H1 (cell line): ENCODE data around the gene DIP2C. TPM values are rescaled to one million over a fixed set of nuclear protein-coding genes. Genes with fewer than 3 reads are reported as not detected.

Source experiments
- CTCF ChIA-PET: fragments of 300-600 bp; sonication (Branson Sonifier 250); formaldehyde crosslinking; loops from one replicate; lab custom pipeline; 2021; ENCODE audit not compliant: partially characterized antibody; lab: Charles Lee
- POLR2A ChIA-PET: fragments of 300-600 bp; sonication (Branson Sonifier 250); formaldehyde crosslinking; loops from one replicate; lab custom pipeline; 2021; ENCODE audit warnings: inconsistent platforms; ENCODE audit not compliant: partially characterized antibody; lab: Charles Lee
- DNase-seq, 2 experiments: peaks; one replicate each; pipeline versions ENCODE4 v3.0.0 to v3.0.0-alpha.2; 2010 to 2022; ENCODE audit warnings: low spot score in 2 of 2, low read depth in 1 of 2, mixed read lengths in 1 of 2
- FAIRE-seq: peaks from 2 replicates; lab custom pipeline; 2011; peaks lifted over from hg19 to GRCh38; lab: Jason Lieb, UNC
- H2AFZ ChIP-seq: 2 replicates; pipeline ENCODE4 v1.8.1; 2012; ENCODE audit warnings: low read length, inconsistent platforms
- H2AK5ac ChIP-seq: 2 replicates; pipeline ENCODE4 v1.6.1; 2013; ENCODE audit warnings: low read depth, low read length
- H2BK120ac ChIP-seq: replicated peaks from 2 replicates; pipeline ENCODE3; 2013; ENCODE audit warnings: low read depth, low read length, inconsistent platforms
- H2BK12ac ChIP-seq: 2 replicates; pipeline ENCODE4 v1.6.1; 2013; ENCODE audit warnings: low read depth, low read length
- H2BK15ac ChIP-seq: 2 replicates; pipeline ENCODE4 v1.6.1; 2013; ENCODE audit warnings: low read length
- H2BK20ac ChIP-seq: 2 replicates; pipeline ENCODE4 v1.6.1; 2013; ENCODE audit warnings: low read length
- H2BK5ac ChIP-seq: 2 replicates; pipeline ENCODE4 v1.6.1; 2013; ENCODE audit warnings: low read depth, low read length
- H3K14ac ChIP-seq: 2 replicates; pipeline ENCODE4 v1.6.1; 2013; ENCODE audit warnings: inconsistent platforms; ENCODE audit not compliant: insufficient read length
- H3K18ac ChIP-seq: 2 replicates; pipeline ENCODE4 v1.6.1; 2013; ENCODE audit warnings: low read length; ENCODE audit errors: extremely low read depth
- H3K23ac ChIP-seq: 2 replicates; pipeline ENCODE4 v1.6.1; 2013; ENCODE audit warnings: inconsistent platforms; ENCODE audit not compliant: insufficient read length
- H3K23me2 ChIP-seq: 2 replicates; pipeline ENCODE4 v1.6.1; 2013; ENCODE audit warnings: low read depth, low read length
- H3K27ac ChIP-seq: 2 replicates; pipeline ENCODE4 v1.6.1; 2011; ENCODE audit warnings: low read depth, low read length, inconsistent platforms
- H3K27me3 ChIP-seq, 4 experiments: replicated peaks in 1 of 4; 1 replicate in 1 of 4; 2 replicates in 3 of 4; pipeline versions ENCODE4 v1.6.1 to v1.8.1; 2011 to 2013; ENCODE audit warnings: low read length in 3 of 4, mild to moderate bottlenecking in 3 of 4, inconsistent platforms in 2 of 4, mixed read lengths in 2 of 4, moderate library complexity in 1 of 4; ENCODE audit not compliant: control insufficient read depth in 3 of 4, insufficient read depth in 3 of 4; ENCODE audit errors: extremely low read depth in 1 of 4
- H3K36me3 ChIP-seq, 4 experiments: 2 replicates each; pipeline versions ENCODE4 v1.6.1 to v1.8.1; 2011 to 2013; ENCODE audit warnings: mild to moderate bottlenecking in 4 of 4, low read length in 3 of 4, moderate library complexity in 2 of 4, control low read depth in 1 of 4, inconsistent platforms in 1 of 4; ENCODE audit not compliant: insufficient read depth in 4 of 4, control insufficient read depth in 2 of 4
- H3K4ac ChIP-seq: replicated peaks from 2 replicates; pipeline ENCODE3; 2013; ENCODE audit warnings: low read length, low read depth, mixed read lengths, inconsistent platforms; ENCODE audit not compliant: insufficient read length
- H3K4me1 ChIP-seq, 4 experiments: replicated peaks in 1 of 4; 1 replicate in 1 of 4; 2 replicates in 3 of 4; pipeline versions ENCODE4 v1.6.1 to v1.8.1; 2011 to 2013; ENCODE audit warnings: low read length in 3 of 4, inconsistent platforms in 2 of 4, mixed read lengths in 1 of 4; ENCODE audit not compliant: insufficient read depth in 4 of 4, control insufficient read depth in 3 of 4
- H3K4me2 ChIP-seq, 2 experiments: 2 replicates each; pipeline versions ENCODE4 v1.6.1 to v1.8.1; 2011 to 2013; ENCODE audit warnings: low read depth in 2 of 2, low read length in 2 of 2, control low read depth in 1 of 2, inconsistent platforms in 1 of 2, mild to moderate bottlenecking in 1 of 2; ENCODE audit not compliant: insufficient read depth in 1 of 2
- H3K4me3 ChIP-seq, 4 experiments: fragments of 200-600, 300-600 bp in 1 of 4; sonication (generic), shearing (Covaris generic), sonication (Bioruptor Twin) in 1 of 4; 2 replicates each; pipeline versions ENCODE4 v1.5.1 to v1.8.1; 2011 to 2016; ENCODE audit warnings: low read length in 4 of 4, low read depth in 3 of 4, control low read depth in 2 of 4, inconsistent platforms in 2 of 4, mild to moderate bottlenecking in 2 of 4, mixed read lengths in 1 of 4, moderate library complexity in 1 of 4; ENCODE audit not compliant: insufficient read depth in 2 of 4; ENCODE audit errors: extremely low read depth in 1 of 4
- H3K56ac ChIP-seq: replicated peaks from 2 replicates; pipeline ENCODE3; 2013; ENCODE audit warnings: low read depth, mild to moderate bottlenecking, mixed read lengths, low read length, inconsistent platforms; ENCODE audit not compliant: insufficient read length
- H3K79me1 ChIP-seq: 2 replicates; pipeline ENCODE4 v1.6.1; 2013; ENCODE audit warnings: low read depth, low read length, control low read depth
- H3K79me2 ChIP-seq, 2 experiments: 2 replicates each; pipeline versions ENCODE4 v1.6.1 to v1.8.1; 2012 to 2013; ENCODE audit warnings: low read length in 2 of 2, mild to moderate bottlenecking in 2 of 2, inconsistent platforms in 1 of 2; ENCODE audit not compliant: insufficient read depth in 2 of 2, control insufficient read depth in 1 of 2
- H3K9ac ChIP-seq, 4 experiments: replicated peaks in 1 of 4; 1 replicate in 1 of 4; 2 replicates in 3 of 4; pipeline versions ENCODE4 v1.6.1 to v1.8.1; 2011 to 2013; ENCODE audit warnings: low read depth in 3 of 4, low read length in 3 of 4, control low read depth in 2 of 4, mild to moderate bottlenecking in 2 of 4, moderate library complexity in 2 of 4, inconsistent platforms in 1 of 4; ENCODE audit errors: extremely low read depth in 1 of 4
- H3K9me3 ChIP-seq, 2 experiments: 2 replicates each; pipeline versions ENCODE4 v1.6.1 to v1.8.1; 2012 to 2013; ENCODE audit warnings: mild to moderate bottlenecking in 2 of 2, moderate library complexity in 2 of 2, control low read depth in 1 of 2, inconsistent platforms in 1 of 2, low read depth in 1 of 2, low read length in 1 of 2, mixed read lengths in 1 of 2; ENCODE audit not compliant: insufficient read depth in 2 of 2
- H4K20me1 ChIP-seq, 2 experiments: replicated peaks in 1 of 2; 2 replicates each; pipeline versions ENCODE3 to v1.8.1; 2011 to 2013; ENCODE audit warnings: inconsistent platforms in 2 of 2, low read length in 2 of 2, mild to moderate bottlenecking in 1 of 2; ENCODE audit not compliant: insufficient read depth in 2 of 2, control insufficient read depth in 1 of 2
- H4K5ac ChIP-seq: 2 replicates; pipeline ENCODE4 v1.6.1; 2013; ENCODE audit warnings: low read length, low read depth, mixed read lengths, inconsistent platforms; ENCODE audit not compliant: insufficient read length
- H4K8ac ChIP-seq: 2 replicates; pipeline ENCODE4 v1.8.0; 2013; ENCODE audit warnings: mild to moderate bottlenecking, moderate library complexity, low read length, inconsistent platforms; ENCODE audit not compliant: insufficient read depth; ENCODE audit errors: extremely low read depth
- H4K91ac ChIP-seq: replicated peaks from 2 replicates; pipeline ENCODE3; 2013; ENCODE audit warnings: low read length, mixed read lengths, inconsistent platforms; ENCODE audit not compliant: insufficient read length
- ATF3 ChIP-seq: IDR thresholded peaks from 2 replicates; pipeline ENCODE4 v1.6.1; 2011; ENCODE audit warnings: low read depth, mild to moderate bottlenecking, low read length; ENCODE audit not compliant: insufficient read depth
- BCL11A ChIP-seq, 2 experiments: IDR thresholded peaks; one replicate each; pipeline ENCODE4 v1.6.1; 2011; ENCODE audit warnings: low read depth in 2 of 2, low read length in 2 of 2, mild to moderate bottlenecking in 2 of 2
- CBX8 ChIP-seq: fragments of 300-800, 300-1000 bp; sonication (generic); IDR thresholded peaks from 2 replicates; pipeline ENCODE4 v1.7.1; 2016; ENCODE audit warnings: low read depth, low read length, borderline replicate concordance
- CHD1 ChIP-seq: IDR thresholded peaks from 2 replicates; pipeline ENCODE4 v1.6.1; 2012; ENCODE audit warnings: low read depth, low read length, improper control_type of control experiment
- CREB1 ChIP-seq: IDR thresholded peaks from 2 replicates; pipeline ENCODE4 v1.6.1; 2012; ENCODE audit warnings: inconsistent platforms
- MAX ChIP-seq: IDR thresholded peaks from 2 replicates; pipeline ENCODE4 v1.6.1; 2012; ENCODE audit warnings: inconsistent platforms
- NRF1 ChIP-seq: IDR thresholded peaks from 2 replicates; pipeline ENCODE4 v1.6.1; 2011; ENCODE audit warnings: mild to moderate bottlenecking, low read depth, low read length, improper control_type of control experiment
- POLR2A ChIP-seq, 2 experiments: IDR thresholded peaks; 1 replicate in 1 of 2; 2 replicates in 1 of 2; pipeline ENCODE4 v1.6.1; 2011; ENCODE audit warnings: low read depth in 2 of 2, low read length in 2 of 2, mild to moderate bottlenecking in 2 of 2; ENCODE audit errors: control extremely low read depth in 1 of 2
- RAD21 ChIP-seq, 2 experiments: IDR thresholded peaks in 1 of 2; conservative IDR thresholded peaks in 1 of 2; 2 replicates each; pipeline ENCODE4 v1.6.1; 2011; ENCODE audit warnings: low read depth in 2 of 2, low read length in 2 of 2, improper control_type of control experiment in 1 of 2, inconsistent platforms in 1 of 2, mild to moderate bottlenecking in 1 of 2, moderate library complexity in 1 of 2
- RXRA ChIP-seq: IDR thresholded peaks from 2 replicates; pipeline ENCODE4 v1.6.1; 2011; ENCODE audit warnings: low read depth, mild to moderate bottlenecking, low read length, moderate library complexity; ENCODE audit not compliant: insufficient read depth
- SAP30 ChIP-seq: fragments of 300-600 bp; sonication (generic); IDR thresholded peaks from 2 replicates; pipeline ENCODE4 v1.7.1; 2012; ENCODE audit warnings: low read length, moderate library complexity, mild to moderate bottlenecking, inconsistent platforms; ENCODE audit not compliant: insufficient read depth, insufficient replicate concordance
- ZNF274 ChIP-seq: IDR thresholded peaks from 2 replicates; pipeline ENCODE4 v1.7.0; 2012; ENCODE audit warnings: low read length, borderline replicate concordance; ENCODE audit errors: extremely low read depth
- WGBS, 2 experiments: shearing (Covaris generic) in 1 of 2; methylation state at CpG; one replicate each; pipeline versions ENCODE4 v1.1.6 to v1.1.7; 2013 to 2015; ENCODE audit warnings: low lambda C conversion rate in 2 of 2, mixed read lengths in 2 of 2, inconsistent platforms in 1 of 2, low coverage in 1 of 2, missing lambda C conversion rate in 1 of 2; ENCODE audit not compliant: insufficient replicate concordance in 2 of 2, insufficient coverage in 1 of 2, insufficient read length in 1 of 2; ENCODE audit errors: extremely low coverage in 1 of 2, missing lambda C conversion rate in 1 of 2; 5-methylcytosine and 5-hydroxymethylcytosine counted together
- polyA plus RNA-seq, 7 experiments: library from polyadenylated mRNA; depleted of rRNA in 3 of 7; stranded (reverse) in 5 of 7; unstranded in 2 of 7; fragments of >200 nt in 5 of 7; fragments of 200-250 nt in 2 of 7; gene quantifications; 1 replicate in 5 of 7; 2 replicates in 1 of 7; 4 replicates in 1 of 7; pipeline versions ENCODE4 v1.2.1 to v1.2.3, GENCODE V29; 2011 to 2013; ENCODE audit warnings: missing spikeins in 2 of 7, mixed read lengths in 2 of 7
- total RNA-seq: library from RNA; stranded (reverse); fragmentation: NEBNext Ultra II Directional; extraction: Animal tissue kit (Norgen Biotek cat#: 25700); gene quantifications from 2 replicates; pipeline ENCODE4 v1.2.1, GENCODE V29; 2021

DIP2C gene
- total and polyA plus RNA-seq, 2 of the 8 experiments (the other 6 are each of a cell fraction or from before 2014, with no cell fraction given): 3.8 to 9.3 TPM

DNA sequence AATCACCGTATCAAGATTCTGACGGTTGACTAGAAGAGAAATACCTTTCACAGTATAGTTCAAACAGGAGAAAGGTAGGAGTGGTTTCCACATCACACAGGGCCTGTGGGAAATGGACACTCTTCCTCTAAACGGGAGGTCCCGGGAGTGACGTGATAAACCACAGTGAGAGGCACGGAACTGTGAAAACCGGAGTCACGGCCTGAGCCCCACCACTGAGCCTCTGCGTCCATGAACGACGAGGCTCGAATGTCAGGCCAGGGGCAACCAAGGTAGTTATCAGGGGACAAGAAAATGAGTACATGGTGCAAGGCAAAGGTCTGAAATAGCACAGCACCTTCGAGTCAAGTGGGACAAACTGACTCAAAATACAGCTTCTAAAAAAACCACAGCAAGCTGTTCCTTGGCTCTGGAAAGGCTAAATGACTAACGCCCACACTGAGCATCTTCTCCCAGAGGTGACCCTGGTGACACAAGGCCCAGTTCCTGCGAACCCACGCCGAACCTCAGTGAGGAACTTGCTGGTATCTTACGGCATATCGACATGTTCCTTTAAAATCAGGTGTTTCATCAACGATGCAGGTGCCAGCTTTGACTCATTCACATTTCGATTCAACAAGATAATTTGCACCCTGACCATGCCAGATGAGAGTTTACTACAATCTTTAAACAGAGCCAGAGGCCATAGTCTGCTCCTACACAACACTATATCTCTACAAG lies 99.3 kb downstream of the DIP2C start:
- H3K27me3 ChIP-seq: no peaks in the 10 kb centered on the region; a peak in 1 of 7 replicates
- no peak overlapping the region for H4K5ac ChIP-seq
- no peak overlapping the region for H3K27ac ChIP-seq
- peaks cover 0 to 5% of the 10 kb centered on the region in 2 experiments; a peak in 1 of 4 replicates for H3K79me2 ChIP-seq
- peaks cover 1 to 7% of the 10 kb centered on the region in 2 experiments for H4K20me1 ChIP-seq
- H3K9ac ChIP-seq: no peak overlapping the region
- no peak overlapping the region for H3K4me3 ChIP-seq
- POLR2A ChIA-PET: no interaction called here
- no peak overlapping the region for H2BK120ac ChIP-seq
- H2BK20ac ChIP-seq: no peak overlapping the region
- H3K36me3 ChIP-seq: no peaks in the 10 kb centered on the region
- no peak overlapping the region for H3K4me2 ChIP-seq
- H2BK12ac ChIP-seq: no peak overlapping the region
- no peak overlapping the region for H3K23ac ChIP-seq
- no peak overlapping the region for H3K18ac ChIP-seq
- no peak overlapping the region for H4K8ac ChIP-seq
- no peak overlapping the region for H3K14ac ChIP-seq
- no peak overlapping the region for H2AFZ ChIP-seq
- no peak overlapping the region for H2BK5ac ChIP-seq
- H3K4me1 ChIP-seq: no peaks in the 10 kb centered on the region; a peak in 1 of 7 replicates
- no peak for FAIRE-seq
- 89% methylated on average over 21 of the region's 21 CpGs; no CpG with 5 or more reads in 1 of the 2 experiments for WGBS, 2 experiments
- no peak for DNase-seq
- no peak overlapping the region for H3K56ac ChIP-seq
- no peak for TF ChIP-seq POLR2A (IDR thresholded peaks at IDR 0.05; ENCODE audit: control extremely low read depth in 1 of 2, low read depth in 2 of 2, low read length in 2 of 2)
- TF ChIP-seq ZNF274: no peak
- no peak for TF ChIP-seq ATF3
- no peak for TF ChIP-seq SAP30
- TF ChIP-seq CHD1: no peak
- no peak for TF ChIP-seq CREB1
- TF ChIP-seq BCL11A (IDR thresholded peaks at IDR 0.05; ENCODE audit: low read depth in 2 of 2, low read length in 2 of 2): no peak
- no peak for TF ChIP-seq RXRA
- TF ChIP-seq CBX8: no peak
- TF ChIP-seq RAD21 (IDR thresholded peaks at IDR 0.05 in 1 of 2, conservative IDR thresholded peaks at IDR 0.05 in 1 of 2; ENCODE audit: low read depth in 2 of 2, low read length in 2 of 2): no peak
- TF ChIP-seq MAX: no peak
- TF ChIP-seq NRF1: no peak
- TF ChIP-seq, all 59 proteins: peak for 0
- no peak overlapping the region for H3K4ac ChIP-seq
- H4K91ac ChIP-seq: no peak overlapping the region
- no peaks in the 10 kb centered on the region for H3K23me2 ChIP-seq
- CTCF ChIA-PET: no interaction called here
- no peaks in the 10 kb centered on the region for H3K9me3 ChIP-seq
- H3K79me1 ChIP-seq: peaks cover 9% of the 10 kb centered on the region
- H2AK5ac ChIP-seq: no peak overlapping the region
- H2BK15ac ChIP-seq: no peak overlapping the region
